HepG2 (cell line): Measurements from ENCODE around the gene TEKT5. TPM values are rescaled to one million over a fixed set of nuclear protein-coding genes. Genes with fewer than 3 reads are reported as not detected.
A peak's percentile ranks its signal among the peaks of the same experiment; 100 is the strongest.

Experiments used
- AHR ChIP-seq: IDR thresholded peaks from 2 replicates; pipeline ENCODE4 v1.6.1; 2018; ENCODE audit warnings: missing genetic modification reagents, missing compliant biosample characterization
- ARHGAP35 ChIP-seq: sonication (generic); formaldehyde crosslinking; IDR thresholded peaks from 2 replicates; pipeline ENCODE4 v1.9.0; 2022; ENCODE audit warnings: mild to moderate bottlenecking, inconsistent platforms, moderate library complexity, missing genetic modification reagents, borderline replicate concordance
- DNMT3B ChIP-seq: conservative IDR thresholded peaks from 2 replicates; pipeline ENCODE4 v1.6.1; 2016; ENCODE audit warnings: missing biosample characterization, control low read depth
- EED ChIP-seq: sonication (generic); formaldehyde crosslinking; IDR thresholded peaks from 2 replicates; pipeline ENCODE4 v1.5.0; 2020; ENCODE audit warnings: mild to moderate bottlenecking, missing genetic modification reagents
- ETV6 ChIP-seq: sonication (generic); formaldehyde crosslinking; conservative IDR thresholded peaks from 2 replicates; pipeline ENCODE4 v1.4.0; 2020; ENCODE audit warnings: missing genetic modification reagents
- GABPB1 ChIP-seq: IDR thresholded peaks from 2 replicates; pipeline ENCODE4 v1.6.1; 2016; ENCODE audit warnings: mild to moderate bottlenecking, missing genetic modification reagents, moderate library complexity, missing compliant biosample characterization
- MAF1 ChIP-seq: sonication (generic); formaldehyde crosslinking; IDR thresholded peaks from 2 replicates; pipeline ENCODE4 v1.5.0; 2020; ENCODE audit warnings: missing genetic modification reagents, borderline replicate concordance
- MEF2D ChIP-seq: sonication (generic); formaldehyde crosslinking; IDR thresholded peaks from 2 replicates; pipeline ENCODE4 v1.5.1; 2020; ENCODE audit warnings: mild to moderate bottlenecking, missing genetic modification reagents
- MTF1 ChIP-seq: sonication (generic); formaldehyde crosslinking; IDR thresholded peaks from 2 replicates; pipeline ENCODE4 v1.5.0; 2020; ENCODE audit warnings: missing genetic modification reagents
- SP2 ChIP-seq: sonication (generic); formaldehyde crosslinking; IDR thresholded peaks from 2 replicates; pipeline ENCODE4 v1.5.1; 2020; ENCODE audit warnings: mild to moderate bottlenecking, missing genetic modification reagents
- TMF1 ChIP-seq: sonication (generic); formaldehyde crosslinking; IDR thresholded peaks from 2 replicates; pipeline ENCODE4 v1.8.1; 2022; ENCODE audit warnings: low read depth, missing genetic modification reagents
- ZBTB7A ChIP-seq: sonication (generic); formaldehyde crosslinking; IDR thresholded peaks from 2 replicates; pipeline ENCODE4 v1.8.0; 2022; ENCODE audit warnings: mild to moderate bottlenecking, missing genetic modification reagents
- ZKSCAN1 ChIP-seq: fragments of 150-350 bp; IDR thresholded peaks from 2 replicates; pipeline ENCODE4 v1.6.1; 2014; ENCODE audit warnings: low read length
- ZNF12 ChIP-seq: sonication (generic); formaldehyde crosslinking; IDR thresholded peaks from 2 replicates; pipeline ENCODE4 v1.5.0; 2020; ENCODE audit warnings: missing genetic modification reagents
- ZNF205 ChIP-seq: IDR thresholded peaks from 2 replicates; pipeline ENCODE4 v1.6.1; 2018; ENCODE audit warnings: missing biosample characterization, missing genetic modification reagents
- ZNF281 ChIP-seq: sonication (generic); formaldehyde crosslinking; IDR thresholded peaks from 2 replicates; pipeline ENCODE4 v1.4.0; 2020; ENCODE audit warnings: missing genetic modification reagents, borderline replicate concordance
- ZNF343 ChIP-seq: sonication (generic); formaldehyde crosslinking; IDR thresholded peaks from 2 replicates; pipeline ENCODE4 v1.4.0; 2020; ENCODE audit warnings: mild to moderate bottlenecking, missing genetic modification reagents
- ZNF563 ChIP-seq: sonication (generic); formaldehyde crosslinking; IDR thresholded peaks from 2 replicates; pipeline ENCODE4 v1.8.0; 2022; ENCODE audit warnings: mild to moderate bottlenecking, moderate library complexity, missing genetic modification reagents
- ZNF574 ChIP-seq: sonication (generic); formaldehyde crosslinking; IDR thresholded peaks from 2 replicates; pipeline ENCODE4 v1.4.0; 2020; ENCODE audit warnings: missing genetic modification reagents
- ZNF614 ChIP-seq: IDR thresholded peaks from 2 replicates; pipeline ENCODE4 v1.6.1; 2018; ENCODE audit warnings: missing biosample characterization, missing genetic modification reagents, inconsistent platforms, borderline replicate concordance
- ZNF616 ChIP-seq: sonication (generic); formaldehyde crosslinking; IDR thresholded peaks from 2 replicates; pipeline ENCODE4 v1.5.0; 2020; ENCODE audit warnings: low read depth, mild to moderate bottlenecking, missing genetic modification reagents
- ZNF768 ChIP-seq: sonication (generic); formaldehyde crosslinking; IDR thresholded peaks from 2 replicates; pipeline ENCODE4 v1.4.0; 2020; ENCODE audit warnings: missing genetic modification reagents
- ZNF790 ChIP-seq: sonication (generic); formaldehyde crosslinking; IDR thresholded peaks from 2 replicates; pipeline ENCODE4 v1.8.0; 2022; ENCODE audit warnings: missing genetic modification reagents, mild to moderate bottlenecking, borderline replicate concordance
- polyA plus RNA-seq, 8 experiments: library from polyadenylated mRNA; depleted of rRNA in 3 of 8; stranded (reverse) in 7 of 8; unstranded in 1 of 8; fragments of >200 nt; fragmentation: Illumina TruSeq in 4 of 8; extraction: Trizol in 4 of 8; gene quantifications; 2 replicates each; pipeline versions ENCODE4 v1.2.1 to v1.2.3, GENCODE V29; 2011 to 2016; ENCODE audit warnings: low read depth in 4 of 8, missing spikeins in 1 of 8, mixed read lengths in 1 of 8; ENCODE audit not compliant: insufficient read depth in 1 of 8
- total RNA-seq, 5 experiments: library from RNA; depleted of rRNA; stranded (reverse); fragments of >200 nt; fragmentation: Illumina TruSeq; extraction: Trizol; gene quantifications; 2 replicates each; pipeline ENCODE4 v1.2.3, GENCODE V29; 2016; ENCODE audit warnings: low read depth in 1 of 5
- TF ChIP-seq, protein P1 (sequence below), 2 experiments: fragments of 450-650 bp in 1 of 2; sonication (generic) in 1 of 2; formaldehyde crosslinking; IDR thresholded peaks; 2 replicates each; pipeline versions ENCODE4 v1.5.0 to v1.8.0; 2020 to 2022; ENCODE audit warnings: mild to moderate bottlenecking in 1 of 2, missing genetic modification reagents in 1 of 2

The TEKT5 gene
- total and polyA plus RNA-seq, 2 of the 13 experiments (the other 11 are each of a cell fraction or from before 2014, with no cell fraction given), result 0.16 TPM; not detected in 1

DNA sequence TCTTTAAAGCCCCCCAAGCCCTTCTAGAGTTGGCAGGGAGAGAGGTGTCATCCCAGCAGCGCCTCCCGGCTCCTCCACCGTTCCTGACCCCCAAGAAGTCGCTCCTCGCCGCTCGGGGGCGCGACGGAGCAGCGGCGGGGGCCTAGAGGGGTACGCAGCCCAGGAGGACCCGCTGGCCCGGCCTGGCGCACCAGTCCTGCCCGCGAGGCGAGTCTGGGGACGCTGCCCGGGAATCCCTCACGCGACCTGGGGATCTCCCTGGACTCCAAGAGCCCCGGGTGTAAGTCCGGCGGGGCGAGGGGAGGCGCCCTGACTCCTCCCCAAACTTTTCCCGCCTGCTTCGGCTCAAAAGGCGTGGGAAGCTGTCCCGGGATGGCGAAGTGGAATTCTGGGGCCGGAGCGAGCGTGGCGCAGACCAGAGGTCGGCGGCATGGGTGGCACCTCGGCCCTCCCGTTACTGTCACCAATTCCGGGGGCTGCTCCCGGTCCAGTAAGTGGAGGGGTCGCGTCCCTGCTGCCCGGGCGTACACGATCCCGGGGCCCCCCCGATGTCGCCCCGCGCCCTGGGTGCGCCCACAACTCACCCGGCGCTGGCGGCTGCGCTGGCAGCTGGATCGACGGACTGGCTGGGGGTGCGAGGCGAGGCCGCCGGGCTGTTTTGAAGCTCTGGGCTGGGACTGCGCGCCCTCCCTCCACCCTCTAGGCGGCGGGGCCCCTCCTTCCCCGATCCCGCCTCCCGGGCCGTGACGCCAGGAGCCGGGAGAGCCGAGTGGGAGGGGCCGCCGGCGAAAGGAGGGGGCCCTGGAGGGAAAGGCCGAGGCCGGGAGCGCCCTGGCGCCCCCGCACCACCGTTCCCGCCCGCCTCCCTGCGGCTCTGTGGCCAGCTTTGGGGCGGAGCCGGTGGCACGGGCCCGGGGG is 114.5 kb downstream of the TEKT5 start, which contains the start of gene EMP2 (continued):
- TF ChIP-seq, protein P1, sequence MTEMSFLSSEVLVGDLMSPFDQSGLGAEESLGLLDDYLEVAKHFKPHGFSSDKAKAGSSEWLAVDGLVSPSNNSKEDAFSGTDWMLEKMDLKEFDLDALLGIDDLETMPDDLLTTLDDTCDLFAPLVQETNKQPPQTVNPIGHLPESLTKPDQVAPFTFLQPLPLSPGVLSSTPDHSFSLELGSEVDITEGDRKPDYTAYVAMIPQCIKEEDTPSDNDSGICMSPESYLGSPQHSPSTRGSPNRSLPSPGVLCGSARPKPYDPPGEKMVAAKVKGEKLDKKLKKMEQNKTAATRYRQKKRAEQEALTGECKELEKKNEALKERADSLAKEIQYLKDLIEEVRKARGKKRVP (CRISPR knock-in tag; IDR thresholded peaks at IDR 0.05), result peak in 1 of 2 experiments; percentile 59; a peak in 1 of 4 replicates
- TF ChIP-seq ZNF574 (CRISPR knock-in tag), result peak; percentile 79
- no peak for TF ChIP-seq AHR
- TF ChIP-seq DNMT3B (CRISPR knock-in tag), result no peak
- TF ChIP-seq ARHGAP35 (CRISPR knock-in tag), result peak; percentile 98; the same call in 1 of the 2 replicates
- TF ChIP-seq ZNF281 (CRISPR knock-in tag), result peak; percentile 49; the same call in 1 of the 2 replicates
- no peak; the same call in 1 of the 2 replicates for TF ChIP-seq ZNF616 (CRISPR knock-in tag)
- TF ChIP-seq ETV6 (CRISPR knock-in tag), result peak; percentile 27
- TF ChIP-seq EED (CRISPR knock-in tag), result peak; percentile 99
- TF ChIP-seq ZNF205 (CRISPR knock-in tag), result peak; percentile 44
- TF ChIP-seq ZNF343 (CRISPR knock-in tag), result peak; percentile 95
- TF ChIP-seq MAF1 (CRISPR knock-in tag), result 0 out of 2 replicates have a peak, but pooled peaks have one; percentile 48
- TF ChIP-seq TMF1, result peak; percentile 83; the same call in 1 of the 2 replicates
- TF ChIP-seq ZKSCAN1, result no peak
- 0 out of 2 replicates have a peak, but pooled peaks have one; percentile 18 for TF ChIP-seq SP2 (CRISPR knock-in tag)
- peak; percentile 77; the same call in 1 of the 2 replicates for TF ChIP-seq ZNF563 (CRISPR knock-in tag)
- TF ChIP-seq ZBTB7A (CRISPR knock-in tag), result peak; percentile 84
- TF ChIP-seq MTF1 (CRISPR knock-in tag), result peak; percentile 91
- peak; percentile 48; the same call in 1 of the 2 replicates for TF ChIP-seq ZNF790
- TF ChIP-seq ZNF768 (CRISPR knock-in tag), result peak; percentile 67; the same call in 1 of the 2 replicates
- TF ChIP-seq GABPB1 (CRISPR knock-in tag), result peak; percentile 84
- TF ChIP-seq ZNF12 (CRISPR knock-in tag), result peak; percentile 50; the same call in 1 of the 2 replicates
- TF ChIP-seq ZNF614 (CRISPR knock-in tag), result peak; percentile 81; the same call in 1 of the 2 replicates
- TF ChIP-seq MEF2D, result peak; percentile 15; the same call in 1 of the 2 replicates
